OCI-M1 (cell line): ENCODE results near the gene UBAC2.

Source experiments
- DNase-seq: peaks from one replicate; lab custom pipeline; 2025; lab: John Stamatoyannopoulos, UW

Gene UBAC2

GRCh38 chr13:99295488-99296252 is 95.0 kb downstream of the UBAC2 start:
- DNase-seq, result no peak

- DNase-seq, result no peak
Measured at GRCh38 chr13:99296398-99296797, 95.7 kb downstream of the UBAC2 start.

DNA sequence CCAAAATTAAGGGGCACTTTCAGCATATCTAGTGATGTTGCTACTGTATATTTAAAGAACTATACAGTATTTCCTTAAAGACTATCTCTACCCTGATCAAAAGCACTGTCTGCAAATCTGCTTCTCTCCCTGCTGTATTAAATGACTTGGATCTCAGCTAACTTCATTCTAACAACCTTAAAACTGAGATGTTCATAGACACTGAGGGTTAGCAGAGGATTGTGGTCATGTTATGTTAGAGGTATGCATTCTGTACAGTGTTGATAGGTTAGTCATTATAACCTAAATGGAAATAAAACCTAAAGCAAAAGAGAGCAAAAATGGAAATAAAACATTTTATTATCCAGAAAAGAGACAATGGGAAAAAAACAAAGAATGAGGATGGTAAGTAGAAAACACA is 96.7 kb downstream of the UBAC2 start:
- DNase-seq, result no peak

- no peak for DNase-seq
Measured at GRCh38 chr13:99298056-99298455, 97.4 kb downstream of the UBAC2 start.

DNA sequence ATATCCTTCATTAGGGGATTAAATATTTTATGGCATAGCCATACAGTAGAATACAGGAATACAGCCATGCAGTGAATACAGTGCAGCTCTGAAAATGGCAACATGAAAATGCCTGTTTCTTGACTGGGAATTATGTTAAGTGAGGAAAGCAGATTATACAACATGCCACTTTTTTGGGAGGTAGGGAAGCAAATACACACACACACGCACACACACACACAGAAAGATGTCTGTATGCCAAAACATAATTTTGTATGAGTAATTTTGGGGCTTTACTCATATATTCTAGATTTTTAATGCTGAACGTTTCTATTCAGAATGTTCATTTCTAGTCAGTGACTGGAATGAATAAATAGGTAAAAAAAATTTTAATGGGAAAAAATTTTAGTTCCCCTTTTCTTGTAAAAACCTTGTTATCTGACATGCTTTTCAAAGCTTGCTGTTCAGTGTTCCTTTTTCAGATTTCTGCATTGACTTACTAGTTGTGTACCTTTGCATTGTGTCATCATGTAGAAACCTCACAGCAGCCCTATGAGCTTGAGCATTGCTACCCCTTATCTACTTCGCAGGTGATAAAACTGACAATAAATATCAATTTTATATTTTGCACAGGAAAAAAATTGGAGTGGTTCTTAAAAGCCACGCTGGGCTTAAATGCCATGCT is 98.7 kb downstream of the UBAC2 start:
- DNase-seq, result peak; percentile 63

DNA sequence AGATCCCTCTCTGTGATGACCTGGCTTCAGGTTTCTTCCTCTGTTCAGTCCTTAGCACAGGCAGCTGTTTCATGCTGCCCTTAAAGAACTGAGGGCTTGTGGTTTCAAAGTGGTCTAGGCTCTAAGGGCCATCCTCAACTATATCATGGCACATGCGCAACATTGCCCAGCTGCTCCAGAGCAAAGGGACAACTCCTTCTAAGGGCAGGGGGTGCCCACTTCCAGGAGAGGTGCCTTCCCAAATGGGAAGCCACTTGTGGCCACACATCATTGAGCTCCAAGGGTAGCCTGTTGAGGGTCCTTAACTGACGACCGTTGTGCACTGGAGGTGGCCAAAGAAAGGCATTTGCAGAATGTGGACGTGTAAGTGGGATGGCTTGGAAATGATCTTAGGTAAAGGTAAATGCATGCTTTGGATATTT is 99.3 kb downstream of the UBAC2 start:
- no peak for DNase-seq

DNA sequence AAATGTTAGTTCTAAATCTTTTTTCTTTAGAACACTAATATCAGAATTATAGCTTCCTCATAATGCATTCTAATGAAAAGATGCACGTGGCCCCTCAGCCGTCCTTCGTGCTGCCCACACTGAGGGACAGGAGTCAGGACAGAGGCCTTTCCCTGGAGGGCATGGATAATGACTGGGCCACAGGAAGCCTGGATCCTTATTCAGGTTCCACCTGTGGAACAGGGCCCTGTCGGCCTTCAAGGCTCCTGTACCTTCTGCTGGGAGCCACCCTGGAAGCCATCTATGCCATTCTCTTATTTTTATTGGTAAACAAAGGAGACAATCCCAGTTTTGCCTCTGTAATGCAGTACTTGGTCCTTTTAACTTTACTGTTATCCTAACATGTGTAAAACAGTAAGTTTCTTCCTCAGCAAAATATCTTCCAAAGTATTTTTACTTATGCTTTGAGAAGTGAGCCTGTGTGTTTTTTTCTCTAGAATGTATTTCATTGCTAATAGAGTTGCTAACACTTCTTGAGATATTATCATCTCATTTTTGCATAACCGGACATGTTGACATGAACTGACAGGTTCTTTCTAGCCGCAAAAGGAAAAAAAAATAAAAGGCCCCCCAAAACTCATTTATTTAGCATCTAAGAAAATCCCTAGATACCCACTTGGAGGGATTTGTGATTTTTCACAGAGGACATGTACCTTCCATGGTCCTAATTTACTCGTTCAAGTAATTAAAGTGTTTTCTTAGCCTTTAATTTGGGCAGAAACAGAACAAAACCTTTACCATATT is 100.6 kb downstream of the UBAC2 start:
- no peak for DNase-seq

DNA sequence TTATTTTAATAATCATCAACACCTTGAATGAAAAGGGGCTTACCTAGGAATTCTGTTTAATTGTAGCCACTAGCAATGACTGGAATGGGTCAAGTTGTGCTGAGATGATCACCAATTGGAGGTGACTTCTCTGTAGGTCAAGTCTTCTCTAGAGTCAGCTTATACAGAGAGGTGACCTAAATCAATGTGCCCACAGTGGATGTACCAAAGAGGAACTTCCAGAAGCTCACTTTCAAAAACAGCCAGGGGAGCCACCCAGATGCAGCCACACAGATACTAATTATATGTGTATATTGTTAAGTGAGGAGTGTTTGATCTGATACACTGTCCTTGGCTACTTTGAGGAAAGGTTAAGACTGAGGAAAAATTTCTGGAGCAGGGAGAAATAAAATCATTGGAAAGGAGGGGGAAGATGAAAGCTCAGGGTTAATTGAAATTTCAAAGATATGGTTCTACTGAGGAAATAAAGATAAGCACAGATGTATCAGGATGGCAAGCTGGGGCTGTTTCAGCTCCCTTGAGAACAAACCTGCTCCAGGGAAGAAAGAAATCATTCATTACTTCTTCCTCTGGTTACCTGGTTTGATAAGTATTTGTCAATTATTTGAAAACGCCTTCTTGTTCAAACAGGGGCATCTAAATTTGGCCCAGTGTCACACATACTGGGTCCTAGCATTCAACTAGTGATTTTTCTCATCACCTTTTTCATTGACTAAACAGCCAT is 101.4 kb downstream of the UBAC2 start:
- DNase-seq, result peak; percentile 32

GRCh38 chr13:99302637-99303505 is 102.2 kb downstream of the UBAC2 start:
- DNase-seq, result no peak

DNA sequence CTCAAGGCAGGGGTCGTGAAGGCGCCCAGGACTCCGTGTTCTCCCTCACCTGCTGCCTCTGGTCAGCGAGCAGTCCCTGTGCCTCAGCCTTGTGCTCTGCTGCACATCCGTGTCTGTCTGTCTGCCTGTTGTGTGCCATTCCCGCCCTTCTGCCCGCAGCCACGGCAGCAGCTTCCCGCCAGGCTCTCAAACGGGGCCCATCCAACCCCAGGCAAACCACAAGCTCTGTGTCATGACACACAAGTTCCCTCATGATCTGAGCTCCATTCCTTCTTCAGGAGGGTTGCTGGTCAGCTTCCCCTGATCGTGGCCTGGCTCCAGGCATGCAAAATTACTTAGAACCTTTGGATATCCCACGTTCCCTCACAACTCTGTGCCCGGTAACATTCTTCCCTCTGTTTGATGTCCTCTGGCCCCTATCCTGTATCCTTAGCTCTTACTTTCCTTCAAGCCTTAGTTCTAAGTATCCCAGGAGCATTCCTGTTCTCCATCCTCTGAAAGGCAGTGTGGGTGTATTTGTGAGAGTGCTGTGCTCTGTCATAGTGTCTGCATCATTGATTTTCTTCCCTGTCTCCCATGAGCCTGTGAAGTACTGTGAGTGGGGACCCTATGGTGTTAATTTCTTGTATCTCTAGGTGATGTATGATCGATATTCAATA is 103.3 kb downstream of the UBAC2 start:
- no peak for DNase-seq

GRCh38 chr13:99304541-99304940 is 103.9 kb downstream of the UBAC2 start:
- no peak for DNase-seq

DNA sequence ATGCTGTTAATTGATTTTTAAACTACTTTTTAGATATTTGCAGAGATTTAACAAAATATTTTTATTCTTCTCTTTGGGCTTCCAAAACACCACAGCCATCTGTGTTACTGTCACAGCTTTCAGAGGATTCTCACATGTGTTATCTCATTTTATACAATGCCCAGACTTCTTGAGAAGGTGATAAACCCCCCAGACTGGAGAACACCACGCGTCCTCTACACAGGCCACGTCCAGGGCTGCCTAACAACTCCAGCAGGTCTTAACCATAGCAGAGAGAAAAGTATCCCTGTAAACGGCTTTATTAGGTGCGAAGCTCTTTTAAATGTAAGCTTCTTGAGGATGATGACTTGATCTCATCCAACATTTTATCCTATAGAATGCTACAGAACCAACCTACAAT is 104.5 kb downstream of the UBAC2 start:
- DNase-seq, result no peak

GRCh38 chr13:99305566-99305965 is 104.9 kb downstream of the UBAC2 start:
- DNase-seq, result no peak

DNA sequence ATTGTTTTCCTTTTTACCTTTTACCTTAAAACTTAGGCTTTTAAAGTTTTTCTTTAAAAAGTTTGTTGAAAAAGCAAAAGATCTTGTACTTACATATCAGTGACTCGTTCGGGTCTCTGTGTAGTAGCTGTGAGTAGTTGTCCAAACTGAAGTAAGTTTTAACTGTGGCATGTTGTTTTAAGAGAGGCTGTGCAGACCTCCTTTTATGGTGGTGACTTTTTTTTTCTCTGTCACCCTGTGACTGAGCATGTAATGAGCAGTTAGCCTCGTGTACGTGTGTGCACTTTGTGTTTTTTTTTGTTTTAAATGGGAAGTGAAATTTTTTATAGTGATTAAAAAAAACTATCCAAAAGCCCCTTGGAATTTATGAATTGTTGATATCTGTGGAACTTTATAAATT is 106.6 kb downstream of the UBAC2 start, which contains the start of gene GPR183:
TSS of gene GPR183 (minus strand) at position 153 of the 400 bp plus-strand sequence. CDS start 11,254 bp downstream, outside the sequence.
- peak; percentile 43 for DNase-seq

DNA sequence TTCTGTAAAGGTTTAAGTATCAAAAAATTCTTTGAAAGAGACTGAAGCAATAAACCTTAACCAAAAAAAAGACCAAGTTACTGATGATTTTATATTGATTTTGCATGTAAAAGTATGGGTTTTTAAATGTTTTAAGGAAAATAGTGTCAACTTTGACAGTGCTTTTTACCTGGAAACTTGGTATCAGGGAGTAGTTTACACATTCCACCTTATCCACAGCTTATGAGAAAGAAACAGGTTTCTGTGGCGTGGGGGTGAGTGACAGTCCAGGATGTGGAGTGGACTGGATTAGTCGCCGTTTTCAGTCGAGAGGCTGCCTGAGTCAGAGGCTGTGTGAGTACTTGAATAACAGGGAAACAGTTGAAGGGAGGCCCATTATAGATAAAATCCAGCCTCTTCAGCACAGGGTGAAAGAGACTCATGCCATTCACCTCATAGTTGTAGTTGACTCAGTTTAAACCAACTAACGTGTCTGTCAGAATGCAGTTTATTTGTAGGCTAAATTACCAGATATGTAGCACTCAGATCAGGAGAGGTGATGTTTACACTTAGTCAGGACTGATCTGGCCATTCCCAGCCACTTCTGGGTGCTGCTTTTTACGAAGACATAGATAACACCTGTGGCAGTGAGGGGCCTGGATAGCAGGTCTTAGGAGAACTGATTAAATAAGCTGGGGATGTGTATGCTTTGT is 107.1 kb downstream of the UBAC2 start:
- no peak for DNase-seq

- no peak for DNase-seq
Measured at GRCh38 chr13:99308471-99309087, 107.9 kb downstream of the UBAC2 start.

DNA sequence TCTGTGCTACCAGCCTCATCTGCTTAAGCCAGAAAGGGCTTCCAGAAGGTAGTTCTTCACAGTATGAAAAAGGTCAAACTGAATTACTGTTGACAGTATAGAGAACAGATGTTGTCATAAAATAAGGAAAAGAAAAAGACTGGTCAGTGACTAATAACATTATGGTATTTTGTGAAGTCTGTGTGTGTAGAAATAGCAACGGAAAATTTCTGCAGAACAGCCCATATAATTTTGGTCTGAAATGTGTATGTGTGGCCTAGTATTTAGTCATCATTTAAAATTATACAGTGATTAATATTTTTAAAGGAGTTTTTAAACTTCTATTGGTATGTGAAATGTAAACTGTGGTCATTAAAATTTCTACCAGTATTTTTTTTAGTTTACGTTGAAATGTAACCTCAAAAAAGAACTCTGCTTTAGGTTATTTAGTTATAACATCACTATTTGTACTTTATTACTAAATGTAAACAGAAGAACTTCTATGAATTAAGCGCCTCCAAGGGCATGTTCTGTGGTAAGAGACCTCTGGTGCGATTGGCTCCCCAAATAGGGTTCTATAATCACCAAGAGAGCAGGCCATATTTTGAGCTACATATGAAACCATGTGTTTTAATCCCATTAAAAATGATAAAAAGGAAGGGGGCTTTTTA is 109.9 kb downstream of the UBAC2 start:
- DNase-seq, result no peak

- no peak for DNase-seq
Measured at GRCh38 chr13:99311137-99311536, 110.5 kb downstream of the UBAC2 start.
